Measurements from ENCODE around the gene RNF150.
"Not testable (repeated sequence)": the region's sequence is repeated elsewhere in the genome, so short reads cannot be mapped to it uniquely, and the experiment has no call there.

Gene RNF150

DNA sequence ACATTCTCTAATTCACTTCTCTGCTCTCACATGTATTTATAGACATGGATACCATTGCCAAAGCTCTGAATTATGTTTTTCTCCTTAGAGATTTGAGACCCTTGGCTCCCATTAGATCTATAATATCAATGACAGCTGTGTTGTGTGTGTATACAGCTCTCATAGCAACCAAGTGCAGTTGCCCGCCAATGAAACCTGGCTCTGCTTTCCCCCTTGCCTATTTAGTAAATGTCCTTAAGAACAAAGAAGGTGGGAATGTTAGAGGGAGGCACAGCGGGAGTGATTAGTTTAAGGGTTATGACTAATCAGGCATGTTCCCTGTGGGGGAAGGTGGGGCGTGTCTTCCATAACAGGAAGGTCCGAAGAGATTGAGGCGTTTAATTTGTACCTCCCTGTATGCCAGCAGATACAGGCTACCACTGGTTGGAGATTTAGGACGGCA, 276.6 kb downstream of the RNF150 start:
- peak; percentile 57 for DNase-seq

DNA sequence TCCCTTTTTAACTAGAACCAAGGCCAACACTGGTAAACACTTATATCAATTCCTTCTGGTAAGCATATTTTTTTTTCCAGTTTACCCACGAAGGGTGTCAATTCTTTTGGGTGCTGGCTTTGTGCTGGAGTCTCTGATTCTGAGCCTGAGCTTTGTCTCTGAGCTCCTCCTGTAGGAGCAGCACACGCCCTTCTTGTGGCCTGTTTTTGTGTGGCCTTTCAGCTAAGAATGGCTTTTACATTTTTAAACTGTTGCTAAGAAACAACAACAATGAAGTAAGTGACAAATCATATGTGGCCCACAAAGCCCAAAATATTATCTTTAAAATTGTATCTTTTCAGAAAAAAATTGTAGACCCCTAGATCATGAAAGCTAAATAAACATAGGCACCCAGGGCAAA, 279.1 kb downstream of the RNF150 start:
- DNase-seq, result no peak

DNA sequence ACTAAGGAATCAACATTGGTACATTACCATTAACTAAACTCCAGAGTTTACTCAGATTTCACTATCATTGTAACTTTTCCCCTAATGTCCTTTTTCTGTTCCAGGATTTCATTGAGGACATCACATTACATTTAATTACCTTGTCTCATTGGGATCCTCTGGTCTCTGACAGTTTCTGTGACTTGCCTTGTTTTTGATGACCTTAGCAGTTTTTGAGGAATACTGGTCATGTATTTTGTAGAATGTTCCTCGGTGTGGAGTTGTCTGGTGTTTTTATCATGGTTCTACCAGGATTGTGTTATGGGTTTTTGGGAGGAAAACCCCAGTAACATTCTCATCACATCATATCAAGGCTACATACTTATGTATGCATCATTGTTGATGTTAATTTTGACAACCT, 281.5 kb downstream of the RNF150 start:
- DNase-seq, result no peak

DNA sequence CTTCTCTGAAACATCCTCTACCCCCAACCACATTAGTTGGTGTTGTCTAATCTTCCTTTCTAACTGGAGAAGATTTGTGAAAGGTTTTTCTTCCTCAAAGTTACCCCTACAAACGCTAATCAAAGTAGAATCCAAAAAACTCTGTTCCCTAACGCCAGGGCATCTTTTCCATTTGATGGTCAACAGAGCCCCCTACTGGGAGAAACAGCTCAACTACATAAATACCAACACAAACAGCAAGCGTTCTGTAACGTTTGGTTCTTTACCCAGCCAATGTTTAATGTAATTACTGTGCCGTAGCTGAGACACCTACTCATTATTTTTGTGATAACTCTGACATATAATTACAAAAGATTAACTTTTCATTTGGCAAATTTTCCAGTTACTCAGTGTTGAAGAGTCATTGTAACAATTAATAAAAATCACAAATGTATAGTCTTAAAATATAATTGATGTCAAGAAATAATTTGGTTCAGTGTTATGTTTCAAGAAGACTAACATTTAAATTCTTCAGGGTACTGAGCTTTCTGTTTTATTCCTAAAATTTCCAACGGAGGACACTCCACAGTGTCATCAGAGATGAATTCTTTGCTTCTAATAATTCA, 282.1 kb downstream of the RNF150 start:
- DNase-seq, result peak; percentile 54

DNA sequence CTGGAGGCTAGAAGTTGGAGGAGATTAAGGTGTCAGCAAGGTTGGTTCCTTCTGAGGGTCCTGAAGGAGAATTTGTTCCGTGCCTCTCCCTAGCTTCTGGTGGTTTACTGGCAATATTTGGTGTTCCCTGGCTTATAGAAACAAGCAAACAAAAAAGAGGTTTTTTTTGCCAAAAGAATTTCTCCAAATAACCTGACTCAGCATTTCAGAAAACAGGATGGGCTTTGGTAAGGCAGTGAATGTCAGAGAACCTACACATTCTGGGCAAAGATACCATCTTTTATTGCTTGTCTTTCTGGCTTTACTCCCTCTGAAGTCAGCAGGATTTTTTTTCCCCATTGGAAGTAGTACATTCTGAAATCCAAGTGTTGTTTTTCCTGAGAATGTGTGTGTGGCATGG, 283.7 kb downstream of the RNF150 start:
- DNase-seq, result no peak

DNA sequence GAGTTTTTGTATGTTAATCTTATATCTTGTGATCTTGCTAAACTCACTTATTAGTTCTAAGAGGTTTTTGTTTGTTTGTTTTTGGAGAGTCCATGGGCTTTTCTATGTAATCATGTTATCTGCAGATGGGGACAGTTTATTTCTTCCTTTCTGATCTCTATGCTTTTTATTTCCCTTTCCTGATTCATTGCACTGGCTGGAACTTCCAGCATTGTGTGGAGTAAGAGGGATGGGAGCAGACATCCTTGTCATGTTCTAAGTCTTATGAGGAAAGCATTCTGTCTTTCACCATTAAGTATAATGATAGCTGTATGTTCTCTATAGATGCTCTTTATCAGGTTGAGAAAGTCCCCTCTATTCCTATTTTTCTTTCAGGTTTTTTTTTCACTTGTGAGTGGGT, 286.5 kb downstream of the RNF150 start:
- no peak for DNase-seq

DNA sequence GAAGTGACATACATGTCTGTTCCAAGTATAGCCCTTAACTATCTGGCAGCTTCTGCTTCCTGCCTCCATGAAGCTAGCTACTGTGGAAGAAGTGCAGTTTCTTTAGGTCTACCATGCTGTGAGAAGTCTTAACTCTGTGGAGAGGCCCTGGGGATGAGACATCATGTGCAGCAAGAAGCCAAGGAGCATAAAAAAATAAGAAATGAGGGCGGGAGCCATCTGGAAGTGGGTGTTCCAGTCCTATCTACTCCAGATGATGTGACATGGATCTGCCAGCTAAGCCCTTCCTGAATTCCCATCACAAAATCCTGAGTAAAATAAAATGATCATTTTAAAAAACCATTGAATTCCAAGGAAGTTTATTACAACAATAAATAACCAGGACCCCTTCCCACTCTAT, 289.2 kb downstream of the RNF150 start:
- no peak for DNase-seq

DNA sequence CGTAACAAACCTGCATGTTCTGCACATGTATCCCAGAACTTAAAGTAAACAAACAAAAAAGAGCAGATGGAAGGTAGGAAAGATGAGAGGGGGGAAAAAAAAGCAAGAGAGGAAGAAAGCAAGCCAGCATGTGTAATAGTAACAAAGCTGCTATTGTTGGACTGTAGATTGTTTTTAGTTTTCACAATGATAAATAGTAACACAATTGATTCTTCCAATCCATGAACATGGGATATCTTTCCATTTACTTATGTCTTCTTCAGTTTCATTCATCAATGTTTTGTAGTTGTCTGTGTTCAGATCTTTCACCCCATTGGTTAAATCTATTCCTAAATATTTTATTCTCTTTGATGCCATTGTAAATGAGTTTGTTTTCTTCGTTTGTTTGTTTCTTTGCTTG, 292.1 kb downstream of the RNF150 start:
- no peak for DNase-seq

DNA sequence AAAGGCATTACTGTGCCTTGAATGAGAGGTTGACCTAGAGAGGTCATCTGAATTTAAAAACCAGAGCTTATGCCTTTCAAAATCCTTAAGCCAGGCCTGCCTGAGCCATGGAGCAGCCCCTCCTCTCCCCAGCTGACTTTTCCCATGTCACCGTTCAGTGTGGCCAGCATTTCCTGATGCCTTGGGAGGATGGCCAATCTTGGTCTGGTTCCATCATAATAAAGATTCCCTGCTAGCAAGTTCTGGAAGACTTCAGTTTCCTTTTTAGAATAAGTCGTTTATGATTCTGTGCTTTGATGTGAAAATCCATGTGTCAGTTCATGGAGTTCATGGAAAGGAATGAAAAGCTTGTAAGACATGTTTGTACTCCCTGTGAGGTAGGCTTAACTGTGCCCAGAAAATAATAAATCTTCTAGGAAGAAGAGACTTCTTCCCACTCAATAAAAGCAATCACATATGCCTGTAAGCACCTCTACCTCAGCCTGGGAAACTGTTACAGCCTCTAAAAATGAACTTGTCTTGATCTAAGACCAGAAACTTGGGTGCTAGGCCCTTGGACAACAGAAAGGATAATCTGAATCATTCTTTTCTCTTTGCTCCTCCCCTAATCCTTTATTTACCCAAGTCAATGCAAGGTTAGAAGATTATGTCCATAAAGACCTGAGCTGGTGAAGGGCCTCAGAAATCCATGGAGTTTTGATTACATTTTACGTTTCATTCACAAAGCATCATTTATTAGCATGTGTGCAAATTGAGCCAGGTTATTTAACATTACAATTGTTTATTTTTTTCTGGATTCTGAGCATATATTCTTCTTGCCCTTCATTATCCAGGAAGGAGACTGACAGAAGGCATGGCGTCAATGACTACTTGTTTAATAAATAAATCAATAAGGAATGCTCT, 293.1 kb downstream of the RNF150 start:
- DNase-seq, result no peak

DNA sequence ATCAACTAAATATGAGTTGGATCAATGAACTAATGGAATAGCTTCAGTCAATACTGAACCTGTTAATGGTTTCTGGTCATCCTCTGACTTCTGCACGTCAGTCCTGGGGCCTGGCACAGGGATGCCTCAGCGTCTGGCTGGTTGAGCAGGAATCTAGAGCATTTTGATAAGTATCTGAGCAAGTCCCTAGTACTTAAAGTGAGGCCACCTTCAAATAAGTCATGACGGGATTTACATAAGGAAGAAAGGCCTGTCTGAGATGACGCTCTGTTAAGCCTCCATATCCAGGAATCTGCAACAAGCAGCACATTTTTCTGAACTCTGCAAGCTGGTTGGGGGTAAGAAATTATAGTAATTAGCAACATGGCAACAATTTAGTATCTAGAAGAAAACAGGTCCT, 293.9 kb downstream of the RNF150 start:
- DNase-seq, result no peak

DNA sequence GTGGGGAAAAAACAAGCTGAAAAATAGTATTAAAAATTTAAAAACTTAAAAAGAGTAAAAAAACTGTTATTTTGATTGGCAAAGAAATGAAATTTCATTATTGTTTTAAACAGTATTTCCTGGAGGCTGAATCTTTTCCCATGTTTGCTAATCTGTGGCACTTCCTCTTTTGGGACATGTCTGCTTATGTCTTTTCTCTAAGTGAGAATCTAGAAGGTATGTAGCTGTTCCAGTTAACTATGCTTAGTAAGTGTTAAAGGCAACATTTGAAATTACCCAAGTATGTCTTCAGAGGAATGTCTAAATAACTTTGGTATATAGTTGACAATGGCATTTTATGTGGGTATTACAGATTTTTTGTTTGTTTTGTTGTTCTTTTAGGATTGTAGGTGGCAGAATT, 295.5 kb downstream of the RNF150 start:
- DNase-seq, result no peak

DNA sequence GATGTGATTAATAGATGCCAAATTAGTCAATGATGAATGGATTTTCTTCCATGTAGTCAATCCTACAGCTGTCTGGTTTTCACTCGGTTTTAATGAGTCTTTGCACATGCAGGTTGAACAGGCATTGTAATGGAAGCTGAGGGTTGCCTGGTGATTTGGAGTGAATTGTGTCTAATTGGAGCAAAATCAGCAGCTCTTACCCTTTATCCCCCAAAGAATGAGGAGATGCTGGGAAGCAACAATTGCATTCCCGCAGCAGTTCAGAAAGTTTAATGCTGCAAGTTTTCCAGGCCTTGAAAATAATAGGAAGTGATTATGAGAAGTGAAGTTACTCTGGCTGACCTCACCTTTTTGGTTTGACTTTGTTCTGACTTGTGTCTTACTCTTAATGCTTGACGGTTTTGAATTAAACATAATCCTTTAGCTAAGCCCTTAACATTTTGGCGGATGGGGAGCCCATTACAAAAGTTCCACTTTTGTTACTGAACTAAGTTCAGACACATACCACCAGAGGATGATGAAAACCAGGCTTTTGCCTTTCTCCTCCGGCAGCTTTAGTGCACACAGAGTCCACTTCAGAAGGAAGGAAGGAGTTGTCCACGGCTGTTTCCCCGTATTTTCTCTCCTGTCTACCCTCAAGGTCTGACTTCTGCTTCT, 298.3 kb downstream of the RNF150 start:
- no peak for DNase-seq

DNA sequence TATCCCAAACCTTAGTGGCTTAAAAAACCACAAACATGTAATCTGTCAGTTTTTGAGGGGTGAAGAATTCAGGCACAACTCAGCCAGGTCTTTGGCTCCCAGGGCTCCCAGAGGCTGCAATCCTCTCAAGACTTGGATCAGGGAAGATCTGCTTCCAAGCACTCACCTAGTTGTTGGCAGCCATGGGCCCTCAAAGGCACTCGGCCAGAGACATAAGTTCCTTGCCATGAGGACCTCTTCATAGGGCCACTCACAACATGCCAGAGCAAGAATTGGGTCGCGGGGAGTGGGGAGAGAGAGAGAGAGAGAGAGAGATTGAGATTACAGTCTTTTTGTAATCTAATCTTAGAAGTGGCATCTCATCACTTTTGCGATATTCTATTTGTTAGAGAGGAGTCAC, 300.0 kb downstream of the RNF150 start:
- DNase-seq, result no peak

DNA sequence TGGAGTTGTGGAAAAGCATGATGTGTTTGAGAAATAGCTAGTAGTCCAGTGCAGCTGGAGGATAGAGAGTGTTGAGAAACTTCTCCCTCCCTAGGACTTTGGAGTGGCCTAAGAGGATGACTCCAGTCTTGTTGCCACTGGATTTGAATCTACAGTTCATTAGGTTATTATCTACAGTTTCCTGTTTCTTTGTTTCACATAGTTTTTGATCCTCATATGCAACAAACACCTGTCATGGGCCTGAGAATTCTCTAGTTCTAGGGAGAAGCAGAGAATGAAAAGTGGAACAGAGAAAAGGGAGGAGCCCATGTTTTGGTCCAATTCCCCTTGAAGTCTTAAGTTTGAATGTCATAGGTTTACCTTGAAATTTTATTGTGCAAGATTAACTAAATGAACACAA, 303.4 kb downstream of the RNF150 start:
- DNase-seq, result no peak

DNA sequence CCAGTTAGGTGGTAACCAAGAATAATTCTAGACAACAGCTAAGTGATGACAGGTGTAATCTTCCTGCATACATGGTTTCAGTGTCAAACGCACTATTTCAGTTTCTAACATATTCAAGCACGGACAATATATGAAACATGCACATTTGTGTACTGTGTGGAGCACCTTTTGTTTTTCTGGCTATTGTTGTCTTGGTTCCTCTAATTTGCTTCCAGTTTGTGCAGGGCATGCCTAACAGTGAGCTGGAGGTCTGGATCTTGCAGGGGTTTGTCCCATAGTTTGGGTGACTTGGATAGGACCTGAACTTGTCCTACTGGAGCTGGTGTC, 306.6 kb downstream of the RNF150 start:
- no peak for DNase-seq

DNA sequence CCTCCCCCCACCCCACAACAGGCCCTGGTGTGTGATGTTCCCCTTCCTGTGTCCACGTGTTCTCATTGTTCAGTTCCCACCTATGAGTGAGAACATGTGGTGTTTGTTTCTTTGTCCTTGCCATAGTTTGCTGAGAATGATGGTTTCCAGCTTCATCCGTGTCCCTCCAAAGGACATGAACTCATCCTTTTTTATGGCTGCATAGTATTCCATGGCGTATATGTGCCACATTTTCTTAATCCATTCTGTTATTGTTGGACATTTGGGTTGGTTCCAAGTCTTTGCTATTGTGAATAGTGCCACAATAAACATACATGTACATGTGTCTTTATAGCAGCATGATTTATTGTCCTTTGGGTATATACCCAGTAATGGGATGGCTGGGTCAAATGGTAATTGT, 312.7 kb downstream of the RNF150 start:
- DNase-seq, result not testable (repeated sequence)

DNA sequence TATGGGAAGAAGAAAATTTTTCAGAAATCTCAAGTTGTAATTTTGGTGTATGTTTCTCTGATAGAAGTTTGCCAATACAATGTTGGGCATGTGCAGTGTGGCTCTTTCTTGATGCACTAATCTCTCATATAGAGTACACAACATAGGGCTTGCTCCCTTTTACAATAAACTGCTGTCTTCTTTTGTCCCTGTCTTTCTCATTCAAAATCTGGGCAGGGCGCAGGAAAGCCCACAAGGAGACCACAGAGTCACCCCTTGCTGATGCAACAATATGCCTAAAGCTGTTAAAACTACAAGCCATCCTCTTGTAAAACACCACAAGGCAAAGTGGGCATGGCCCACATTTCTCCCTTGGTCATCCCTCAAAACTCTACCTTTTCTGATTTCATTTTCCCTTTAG, 313.7 kb downstream of the RNF150 start:
- no peak for DNase-seq

DNA sequence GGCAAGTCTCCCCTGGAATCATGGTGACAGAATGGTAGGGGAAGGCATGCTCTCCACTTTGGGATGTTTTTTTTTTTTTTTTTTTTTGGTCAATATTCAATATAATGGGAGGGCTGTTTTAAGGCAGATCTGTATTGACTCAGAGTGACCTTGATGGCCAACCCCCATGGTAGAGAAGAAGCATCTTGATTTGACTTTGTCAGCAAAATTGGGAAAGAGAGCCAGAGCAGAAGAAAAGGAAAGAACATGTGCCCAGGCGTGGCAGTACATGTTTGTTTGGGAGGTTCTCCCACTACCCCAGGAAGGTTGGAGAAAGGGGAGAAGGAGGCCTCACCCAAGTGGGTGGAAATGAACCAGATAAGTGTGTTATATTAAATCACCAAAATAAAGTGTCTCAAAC, 314.8 kb downstream of the RNF150 start:
- DNase-seq, result no peak

DNA sequence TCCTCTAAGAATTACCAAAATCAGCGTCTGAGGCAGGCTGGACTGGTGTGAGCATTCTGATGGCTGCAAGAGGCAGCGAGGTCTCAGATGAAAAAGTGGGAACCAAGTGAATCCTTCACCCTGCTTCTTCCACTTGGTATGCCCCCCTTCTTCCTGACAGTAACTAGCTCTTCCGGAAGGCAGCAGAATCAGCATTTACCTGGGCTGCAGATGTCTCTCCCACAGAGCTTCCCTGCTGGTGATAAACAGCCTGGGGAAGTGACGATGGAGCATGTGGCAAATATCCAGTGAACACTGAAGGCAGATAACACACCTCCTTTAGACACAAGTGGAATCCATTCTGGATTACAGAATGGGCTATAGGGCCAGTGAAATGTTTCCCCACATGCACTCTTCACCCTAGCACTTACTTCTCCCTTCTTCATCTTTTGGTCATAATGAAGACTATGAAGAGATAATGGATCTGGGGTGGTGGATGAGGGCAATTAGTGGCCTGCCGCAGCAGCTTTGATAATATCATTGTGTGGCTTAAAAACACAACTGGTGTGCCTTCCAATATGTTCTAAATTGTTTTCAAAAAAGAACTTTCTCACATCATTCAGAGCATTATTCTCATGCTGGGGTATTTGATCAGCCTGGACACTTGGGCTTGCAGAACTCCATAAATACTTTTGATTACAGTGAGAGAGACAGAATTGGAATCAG, 316.3 kb downstream of the RNF150 start:
- DNase-seq, result no peak

DNA sequence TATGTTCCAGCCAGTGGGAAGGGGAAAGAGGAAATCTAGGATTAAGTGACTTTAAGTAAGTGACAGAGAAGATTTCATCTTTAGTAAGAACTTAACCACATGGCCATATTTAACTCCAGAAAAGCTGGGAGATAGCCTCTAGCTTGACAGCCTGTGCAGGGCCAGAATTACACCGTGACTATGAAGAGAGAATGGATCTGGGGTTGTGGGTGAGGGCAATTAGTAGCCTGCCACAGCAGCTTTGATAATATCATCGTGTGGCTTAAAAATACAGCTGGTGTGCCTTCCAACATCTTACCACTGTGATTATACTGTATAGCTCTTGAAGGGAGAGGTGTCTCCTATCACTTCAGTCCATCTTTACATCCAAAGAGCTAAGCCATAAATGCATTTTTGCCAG, 319.5 kb downstream of the RNF150 start:
- no peak for DNase-seq

DNA sequence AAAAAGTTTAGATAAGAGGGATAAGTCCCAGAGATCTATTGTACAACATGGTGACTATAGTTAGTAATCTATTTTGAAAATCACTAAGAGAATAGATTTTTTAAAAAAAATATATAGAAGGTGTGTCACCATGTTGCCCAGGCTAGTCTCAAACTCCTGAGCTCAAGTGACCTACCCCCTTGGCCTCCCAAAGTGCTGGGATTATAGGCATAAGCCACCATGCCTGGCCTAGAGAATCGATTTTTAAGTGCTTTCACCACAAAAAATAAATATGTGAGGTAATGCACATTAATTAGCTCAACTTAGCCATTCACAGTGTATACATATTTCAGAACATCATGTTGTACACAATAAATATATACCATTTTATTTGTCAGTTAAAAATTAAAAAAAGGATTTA, 320.4 kb downstream of the RNF150 start:
- no peak for DNase-seq

DNA sequence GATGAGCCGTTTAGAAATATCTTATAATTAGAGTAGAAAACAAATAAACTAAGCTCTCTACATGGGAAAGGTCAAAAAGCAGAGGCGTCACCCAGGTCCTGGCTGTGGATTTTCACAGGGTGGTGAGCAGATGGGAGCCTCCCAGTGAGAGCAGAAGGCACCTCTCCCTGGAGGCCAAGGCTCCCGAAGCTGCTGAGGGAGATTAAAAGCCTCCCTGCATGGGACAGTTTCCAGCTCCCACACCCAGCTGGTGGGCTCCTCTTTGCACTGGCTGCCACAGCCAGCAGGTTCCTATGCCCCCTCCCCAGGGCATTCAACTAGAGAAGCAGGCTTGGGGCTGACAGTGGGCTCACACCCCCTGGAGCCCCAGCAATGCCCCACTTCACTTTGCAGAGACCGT, 321.8 kb downstream of the RNF150 start:
- DNase-seq, result no peak

DNA sequence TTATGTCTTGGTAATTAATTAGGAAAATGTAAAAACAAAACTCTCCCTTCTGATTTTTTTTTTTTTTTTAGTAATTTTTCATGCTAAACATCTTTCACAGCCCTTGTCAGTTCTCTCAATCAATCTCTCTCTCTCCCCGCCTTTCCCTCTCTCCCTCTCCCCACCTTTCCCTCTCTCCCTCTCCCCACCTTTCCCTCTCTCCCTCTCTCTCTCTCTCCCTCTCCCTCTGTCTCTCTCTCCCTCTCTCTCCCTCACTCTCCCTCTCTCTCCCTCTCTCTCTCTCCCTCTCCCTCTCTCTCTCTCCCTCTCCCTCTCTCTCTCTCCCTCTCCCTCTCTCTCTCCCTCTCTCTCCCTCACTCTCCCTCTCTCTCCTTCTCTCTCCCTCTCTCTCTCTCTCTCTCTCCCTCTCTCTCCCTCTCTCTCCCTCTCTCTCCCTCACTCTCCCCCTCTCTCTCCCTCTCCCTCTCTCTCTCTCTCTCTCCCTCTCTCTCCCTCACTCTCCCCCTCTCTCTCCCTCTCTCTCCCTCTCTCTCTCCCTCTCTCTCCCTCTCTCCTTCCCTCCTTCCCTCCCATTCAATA, 322.6 kb downstream of the RNF150 start:
- not testable (repeated sequence) for DNase-seq
